ENCODE data around the gene DHX30. TPM values are rescaled to one million over a fixed set of nuclear protein-coding genes. Genes with fewer than 3 reads are reported as not detected.

The DHX30 gene
- total RNA-seq, 1 experiment from 2014 or later: 78.6 TPM

DNA sequence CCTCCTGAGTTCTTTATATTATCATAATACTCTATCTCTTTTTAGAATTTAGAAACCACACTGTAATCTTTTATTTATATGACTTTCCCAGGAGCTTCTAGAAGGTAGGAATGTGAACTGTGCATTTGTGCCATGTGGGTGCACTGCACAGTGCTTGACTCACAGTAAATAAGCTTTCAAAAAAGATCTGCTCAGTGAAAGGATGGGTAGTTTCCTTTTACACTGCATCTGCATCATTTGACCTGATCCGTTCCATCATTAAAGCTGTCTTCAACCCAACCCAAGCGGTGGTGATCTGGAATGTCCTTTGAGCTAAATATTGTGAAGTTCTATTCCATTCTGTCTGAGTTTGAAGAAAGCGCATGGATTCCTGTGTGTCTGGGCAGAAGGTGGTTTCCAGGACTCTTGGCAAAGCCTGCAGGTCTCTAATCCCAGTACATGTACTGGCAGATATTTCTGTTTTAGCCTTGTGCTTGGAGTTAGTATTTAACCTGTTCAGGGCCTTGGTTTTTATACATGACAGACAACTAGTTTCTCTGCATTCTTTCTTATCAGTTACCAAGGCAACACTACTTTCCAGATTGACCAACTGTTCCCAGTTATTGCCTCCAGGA lies 96.7 kb downstream of the DHX30 start:
- Histone ChIP-seq H3K4me3 (no peak overlapping the region), H3K9me3 (replicated peaks) (no peaks in the 10 kb centered on the region), H3K4me1 (no peaks in the 10 kb centered on the region), H3K36me3 (peaks cover 9% of the 10 kb centered on the region), H3K27ac (no peak overlapping the region), H3K27me3 (no peaks in the 10 kb centered on the region)
- DNase-seq: no peak

Other genes starting within 250 kb of the DHX30 start
- 0.73 and 1.1 TPM in 2 replicates for gene CSPG5, start 224.3 kb upstream of the DHX30 start, total RNA-seq (2014; rRNA removed; shearing (Covaris generic))
- gene SMARCC1, start 21.2 kb upstream of the DHX30 start, total RNA-seq (2014; rRNA removed; shearing (Covaris generic)): 89.8 and 103 TPM in 2 replicates
- 62.5 and 65.4 TPM in 2 replicates for gene MAP4, start 213.3 kb downstream of the DHX30 start, total RNA-seq (2014; rRNA removed; shearing (Covaris generic))

Measured in SJCRH30 (cell line).